CD4-positive, alpha-beta T cell (primary cell): Measurements from ENCODE around the gene SRC. TPM values are rescaled to one million over a fixed set of nuclear protein-coding genes. Genes with fewer than 3 reads are reported as not detected.
"Not testable (repeated sequence)": the region's sequence is repeated elsewhere in the genome, so short reads cannot be mapped to it uniquely, and the experiment has no call there.

Experiments used
- ATAC-seq: fragments of 200-7000 bp; cut with Tn5 transposase; one replicate; pipeline ENCODE4 v1.10.0; 2022; ENCODE audit warnings: mild to moderate bottlenecking; ENCODE audit not compliant: poor library complexity
- CTCF ChIA-PET: fragments of 350-600 bp; sonication (Branson Sonifier 250); formaldehyde crosslinking; loops from one replicate; lab custom pipeline; 2021; ENCODE audit warnings: antibody characterized with exemption, inconsistent platforms; lab: Charles Lee
- POLR2A ChIA-PET: fragments of 350-600 bp; sonication (Branson Sonifier 250); formaldehyde crosslinking; loops from one replicate; lab custom pipeline; 2021; ENCODE audit warnings: antibody characterized with exemption, inconsistent platforms; lab: Charles Lee
- DNase-seq, 14 experiments: peaks; one replicate each; pipeline ENCODE4 v3.0.0-alpha.2; 2013 to 2020; ENCODE audit warnings: mixed read lengths in 2 of 14
- H3K27ac ChIP-seq, 2 donors: one replicate each; pipeline versions ENCODE4 v1.5.1 to v1.7.0; 2013; ENCODE audit warnings: low read length in 2 of 2, low read depth in 1 of 2, mild to moderate bottlenecking in 1 of 2
- H3K27me3 ChIP-seq, 2 experiments: 1 replicate in 1 of 2; 2 replicates in 1 of 2; pipeline versions ENCODE4 v1.6.1 to v1.7.0; 2013; ENCODE audit warnings: low read length in 2 of 2, control low read depth in 1 of 2, mild to moderate bottlenecking in 1 of 2, moderate library complexity in 1 of 2; ENCODE audit not compliant: insufficient read depth in 2 of 2, control insufficient read depth in 1 of 2
- H3K36me3 ChIP-seq: one replicate; pipeline ENCODE4 v1.6.1; 2013; ENCODE audit warnings: low read length, control low read depth; ENCODE audit not compliant: insufficient read depth
- H3K4me1 ChIP-seq: one replicate; pipeline ENCODE4 v1.6.1; 2013; ENCODE audit warnings: low read length, control low read depth; ENCODE audit not compliant: insufficient read depth
- H3K4me3 ChIP-seq: one replicate; pipeline ENCODE4 v1.5.1; 2013; ENCODE audit warnings: mild to moderate bottlenecking, low read length, moderate library complexity
- H3K9me3 ChIP-seq, 2 experiments: 1 replicate in 1 of 2; 2 replicates in 1 of 2; pipeline versions ENCODE4 v1.6.1 to v1.7.0; 2013; ENCODE audit warnings: low read length in 2 of 2, mild to moderate bottlenecking in 2 of 2, control low read depth in 1 of 2, moderate library complexity in 1 of 2; ENCODE audit not compliant: control insufficient read depth in 1 of 2, insufficient read depth in 1 of 2
- H3K27ac Mint-ChIP-seq: one replicate; pipeline ENCODE4 v1.8.0; 2020; ENCODE audit warnings: mixed read lengths
- H3K27me3 Mint-ChIP-seq: one replicate; pipeline ENCODE4 v1.8.0; 2021; ENCODE audit warnings: mixed read lengths
- H3K36me3 Mint-ChIP-seq: one replicate; pipeline ENCODE4 v1.8.0; 2021; ENCODE audit warnings: low read depth, mixed read lengths
- H3K4me1 Mint-ChIP-seq: one replicate; pipeline ENCODE4 v1.8.0; 2021; ENCODE audit warnings: low read depth, mixed read lengths
- H3K4me3 Mint-ChIP-seq: one replicate; pipeline ENCODE4 v1.8.0; 2020; ENCODE audit warnings: mild to moderate bottlenecking, mixed read lengths
- H3K9me3 Mint-ChIP-seq: one replicate; pipeline ENCODE4 v1.8.0; 2020; ENCODE audit warnings: mixed read lengths
- intact Hi-C, 2 experiments: fragments of 100-400 bp; cut with DNase I in 1 of 2; cut with micrococcal nuclease in 1 of 2; formaldehyde crosslinking; loops; one replicate each; pipeline versions ENCODE4 v1.15.1 to v1.9.0; 2023 to 2025; cut with DNase I, micrococcal nuclease
- total RNA-seq, 174 experiments: library from RNA in 2 of 174; stranded (reverse) in 2 of 174; gene quantifications; one replicate each; pipeline ENCODE4 v1.2.3 and lab custom pipeline; 2021 to 2026
- TF ChIP-seq, protein P1 (sequence below): fragments of 200-600 bp; IDR thresholded peaks from one replicate; pipeline ENCODE4 v1.8.0; 2022; ENCODE audit warnings: antibody characterized with exemption, mild to moderate bottlenecking

SRC gene
- total RNA-seq, 2 experiments from 2014 or later = 2.5 to 3.1 TPM

DNA sequence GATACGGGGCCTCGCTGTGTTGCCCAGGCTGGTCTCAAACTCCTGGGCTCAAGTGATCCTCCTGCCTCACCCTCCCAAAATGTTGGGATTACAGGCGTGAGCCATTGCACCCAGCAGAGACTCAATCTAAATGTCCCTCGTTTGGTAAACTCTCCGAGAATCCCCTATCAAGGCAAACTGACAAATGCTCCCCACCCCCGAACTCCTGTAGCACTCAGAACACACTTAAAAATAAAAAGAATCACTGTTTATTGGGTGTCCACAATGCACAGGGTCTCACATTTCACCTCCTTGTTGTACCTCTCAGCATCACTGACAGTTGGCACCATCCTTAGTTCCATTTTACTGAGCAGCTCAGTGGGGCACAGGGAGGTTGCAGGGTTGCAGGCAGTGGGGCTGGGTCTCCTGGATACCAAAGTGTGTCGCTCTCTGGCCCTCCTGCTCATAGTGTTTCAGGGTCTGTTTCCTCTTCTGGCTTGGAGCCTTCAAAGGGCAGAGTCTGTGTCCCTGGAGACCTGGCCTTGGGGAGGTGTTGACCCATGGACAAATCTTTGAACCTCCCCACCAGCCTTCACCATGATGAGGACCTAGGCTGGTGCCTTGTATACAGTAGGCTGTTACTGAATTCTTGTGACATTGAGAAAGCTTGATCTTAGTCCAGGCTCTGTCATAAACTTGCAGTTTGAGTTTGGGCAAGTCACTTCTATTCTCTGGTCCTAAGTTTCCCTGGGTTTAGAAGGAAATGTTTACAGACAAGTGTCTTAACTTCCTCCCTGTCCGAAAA is 8.5 kb upstream of the SRC start:
- no peak overlapping the region for H3K4me3 Mint-ChIP-seq
- no peaks in the 10 kb centered on the region for H3K9me3 ChIP-seq
- no peak overlapping the region for H3K27ac ChIP-seq
- TF ChIP-seq, protein P1, sequence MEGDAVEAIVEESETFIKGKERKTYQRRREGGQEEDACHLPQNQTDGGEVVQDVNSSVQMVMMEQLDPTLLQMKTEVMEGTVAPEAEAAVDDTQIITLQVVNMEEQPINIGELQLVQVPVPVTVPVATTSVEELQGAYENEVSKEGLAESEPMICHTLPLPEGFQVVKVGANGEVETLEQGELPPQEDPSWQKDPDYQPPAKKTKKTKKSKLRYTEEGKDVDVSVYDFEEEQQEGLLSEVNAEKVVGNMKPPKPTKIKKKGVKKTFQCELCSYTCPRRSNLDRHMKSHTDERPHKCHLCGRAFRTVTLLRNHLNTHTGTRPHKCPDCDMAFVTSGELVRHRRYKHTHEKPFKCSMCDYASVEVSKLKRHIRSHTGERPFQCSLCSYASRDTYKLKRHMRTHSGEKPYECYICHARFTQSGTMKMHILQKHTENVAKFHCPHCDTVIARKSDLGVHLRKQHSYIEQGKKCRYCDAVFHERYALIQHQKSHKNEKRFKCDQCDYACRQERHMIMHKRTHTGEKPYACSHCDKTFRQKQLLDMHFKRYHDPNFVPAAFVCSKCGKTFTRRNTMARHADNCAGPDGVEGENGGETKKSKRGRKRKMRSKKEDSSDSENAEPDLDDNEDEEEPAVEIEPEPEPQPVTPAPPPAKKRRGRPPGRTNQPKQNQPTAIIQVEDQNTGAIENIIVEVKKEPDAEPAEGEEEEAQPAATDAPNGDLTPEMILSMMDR = no peak
- H3K27ac Mint-ChIP-seq = no peak overlapping the region
- ChIA-PET CTCF (no interaction called here), POLR2A (no interaction called here)
- H3K4me3 ChIP-seq = no peak overlapping the region
- ATAC-seq (no peak), DNase-seq (peak in 1 of 14 experiments; percentile 1)
- H3K27me3 ChIP-seq = no peaks in the 10 kb centered on the region
- no peaks in the 10 kb centered on the region for H3K9me3 Mint-ChIP-seq
- no peaks in the 10 kb centered on the region for H3K36me3 ChIP-seq
- H3K4me1 Mint-ChIP-seq = peaks cover 19% of the 10 kb centered on the region
- H3K36me3 Mint-ChIP-seq = no peaks in the 10 kb centered on the region
- intact Hi-C loops = no loop called here
- peaks cover 18% of the 10 kb centered on the region for H3K4me1 ChIP-seq
- H3K27me3 Mint-ChIP-seq = no peaks in the 10 kb centered on the region

DNA sequence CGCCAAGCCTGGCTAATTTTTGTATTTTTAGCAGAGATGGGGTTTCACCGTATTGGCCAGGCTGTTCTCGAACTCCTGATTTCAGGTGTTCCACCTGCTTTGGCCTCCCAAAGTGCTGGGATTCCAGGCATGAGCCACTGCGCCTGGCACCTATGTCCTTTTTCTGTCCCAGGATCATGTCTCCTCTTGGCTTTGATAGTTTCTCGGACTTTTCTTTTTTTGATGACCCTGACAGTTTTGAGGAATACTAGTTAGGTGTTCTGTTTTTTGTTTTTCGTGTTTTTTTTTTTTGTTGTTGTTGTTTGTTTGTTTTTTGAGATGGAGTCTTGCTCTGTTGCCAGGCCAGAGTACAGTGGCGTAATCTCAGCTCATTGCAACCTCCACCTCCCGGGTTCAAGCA is 7.6 kb upstream of the SRC start:
- H3K27me3 ChIP-seq, H3K4me3 ChIP-seq, H3K4me3 Mint-ChIP-seq, H3K36me3 ChIP-seq, intact Hi-C loops, H3K36me3 Mint-ChIP-seq, H3K9me3 ChIP-seq, H3K27ac ChIP-seq, CTCF ChIA-PET, H3K27ac Mint-ChIP-seq, H3K9me3 Mint-ChIP-seq, ATAC-seq, H3K27me3 Mint-ChIP-seq, DNase-seq, POLR2A ChIA-PET: not testable (repeated sequence)
- H3K4me1 Mint-ChIP-seq = peaks cover 19% of the 10 kb centered on the region
- peaks cover 18% of the 10 kb centered on the region for H3K4me1 ChIP-seq

DNA sequence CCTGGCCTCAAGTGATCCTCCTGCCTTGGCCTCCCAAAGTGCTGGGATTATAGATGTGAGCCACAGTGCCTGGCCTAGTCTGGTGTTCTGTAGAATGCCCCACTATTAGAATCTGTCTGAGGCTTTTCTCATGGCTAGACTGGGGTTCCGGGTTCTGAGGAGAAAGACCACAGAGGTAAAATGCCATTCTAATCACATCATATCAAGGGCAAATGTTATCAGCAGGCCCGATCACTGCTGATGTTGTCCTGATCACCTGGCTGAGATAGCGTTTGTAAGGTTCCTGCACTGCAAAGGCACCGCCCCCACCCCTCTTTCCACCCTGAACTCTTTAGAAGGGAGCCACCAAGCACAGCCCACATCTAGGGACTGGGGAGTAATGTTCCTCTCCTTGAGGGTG is 6.7 kb upstream of the SRC start:
- no peaks in the 10 kb centered on the region for H3K36me3 Mint-ChIP-seq
- CTCF ChIA-PET = no interaction called here
- TF ChIP-seq, protein P1 = no peak
- Histone ChIP-seq H3K27ac (no peak overlapping the region), H3K27me3 (no peaks in the 10 kb centered on the region), H3K4me3 (no peak overlapping the region), H3K36me3 (no peaks in the 10 kb centered on the region), H3K9me3 (no peaks in the 10 kb centered on the region), H3K4me1 (peaks cover 18% of the 10 kb centered on the region)
- no peaks in the 10 kb centered on the region for H3K27me3 Mint-ChIP-seq
- H3K4me1 Mint-ChIP-seq = peaks cover 19% of the 10 kb centered on the region
- ATAC-seq (no peak), DNase-seq (no peak)
- no peaks in the 10 kb centered on the region for H3K9me3 Mint-ChIP-seq
- intact Hi-C loops = no loop called here
- no peak overlapping the region for H3K4me3 Mint-ChIP-seq
- POLR2A ChIA-PET = no interaction called here
- no peak overlapping the region for H3K27ac Mint-ChIP-seq

DNA sequence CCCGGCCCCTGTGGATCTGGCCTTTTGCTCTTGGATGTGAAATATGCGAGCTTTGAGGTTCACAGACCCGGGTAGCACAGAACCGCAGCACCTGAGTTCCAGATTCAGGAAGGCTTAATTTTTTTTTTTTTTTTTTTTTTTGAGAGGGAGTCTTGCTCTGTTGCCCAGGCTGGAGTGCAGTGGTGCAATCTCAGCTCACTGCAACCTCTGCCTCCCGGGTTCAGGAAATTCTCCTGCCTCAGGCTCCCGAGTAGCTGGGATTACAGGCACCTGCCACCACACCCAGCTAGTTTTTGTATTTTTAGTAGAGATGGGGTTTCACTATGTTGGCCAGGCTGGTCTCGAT is 6.2 kb upstream of the SRC start:
- H3K27me3 ChIP-seq, H3K36me3 Mint-ChIP-seq, H3K9me3 Mint-ChIP-seq, H3K36me3 ChIP-seq, H3K4me3 Mint-ChIP-seq, intact Hi-C loops, H3K27ac ChIP-seq, H3K27ac Mint-ChIP-seq, H3K27me3 Mint-ChIP-seq, H3K4me3 ChIP-seq, ATAC-seq, CTCF ChIA-PET, DNase-seq, POLR2A ChIA-PET, H3K9me3 ChIP-seq: not testable (repeated sequence)
- H3K4me1 ChIP-seq = peaks cover 18% of the 10 kb centered on the region
- H3K4me1 Mint-ChIP-seq = peaks cover 19% of the 10 kb centered on the region
